GM21723 (cell line): Measurements from ENCODE around the gene PLAU.
A peak's percentile ranks its signal among the peaks of the same experiment; 100 is the strongest.

Source experiments
- ATAC-seq: cut with Tn5 transposase; IDR thresholded peaks from one replicate; pipeline ENCODE4 v1.9.1; 2021; ENCODE audit warnings: mild to moderate bottlenecking, moderate library complexity; ENCODE audit not compliant: unreplicated experiment

The PLAU gene

DNA sequence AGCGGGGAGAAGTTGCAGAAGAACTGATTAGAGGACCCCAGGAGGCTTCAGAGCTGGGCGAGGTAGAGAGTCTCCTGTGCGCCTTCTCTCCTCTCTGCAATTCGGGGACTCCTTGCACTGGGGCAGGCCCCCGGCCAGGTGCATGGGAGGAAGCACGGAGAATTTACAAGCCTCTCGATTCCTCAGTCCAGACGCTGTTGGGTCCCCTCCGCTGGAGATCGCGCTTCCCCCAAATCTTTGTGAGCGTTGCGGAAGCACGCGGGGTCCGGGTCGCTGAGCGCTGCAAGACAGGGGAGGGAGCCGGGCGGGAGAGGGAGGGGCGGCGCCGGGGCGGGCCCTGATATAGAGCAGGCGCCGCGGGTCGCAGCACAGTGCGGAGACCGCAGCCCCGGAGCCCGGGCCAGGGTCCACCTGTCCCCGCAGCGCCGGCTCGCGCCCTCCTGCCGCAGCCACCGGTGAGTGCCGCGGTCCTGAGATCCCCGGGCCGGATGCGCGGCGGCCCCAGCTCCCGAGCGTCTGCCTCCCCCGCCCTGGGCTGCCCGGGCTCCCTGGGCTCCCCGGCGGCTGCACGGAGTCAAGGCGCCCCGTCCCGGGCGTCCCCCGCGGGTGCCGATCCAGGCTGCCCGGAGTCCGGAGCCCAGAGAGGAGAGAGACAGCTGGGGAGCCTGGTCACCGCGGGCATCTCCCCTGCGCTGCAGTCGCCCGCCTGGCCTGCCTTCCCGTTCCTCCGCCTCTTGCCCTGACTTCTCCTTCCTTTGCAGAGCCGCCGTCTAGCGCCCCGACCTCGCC is at the start of gene PLAU:
Gene PLAU, plus strand, starts transcription at position 369 of the 789 bp plus-strand sequence. CDS start 424 bp downstream, outside the sequence.
- ATAC-seq = peak; percentile 44

DNA sequence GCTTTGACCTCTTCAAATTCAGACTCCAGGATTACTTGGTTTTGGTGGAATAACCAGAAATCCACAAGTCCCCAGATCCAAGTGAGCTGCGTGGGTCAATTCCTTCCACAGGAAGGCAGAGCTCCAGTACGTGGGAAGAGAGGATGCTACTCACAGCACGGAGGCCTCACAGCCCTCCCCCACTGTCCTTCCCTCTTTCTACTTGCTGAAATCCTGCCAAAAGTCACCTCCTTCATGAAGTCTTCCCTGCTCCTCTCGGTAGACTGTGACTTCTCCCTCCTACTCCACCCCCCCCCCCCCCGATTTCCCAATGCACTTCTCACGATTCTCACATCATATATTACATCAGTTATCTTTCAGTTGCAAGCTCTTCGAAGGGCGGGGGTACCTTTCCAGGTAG is 48.9 kb upstream of the PLAU start:
- ATAC-seq = no peak

DNA sequence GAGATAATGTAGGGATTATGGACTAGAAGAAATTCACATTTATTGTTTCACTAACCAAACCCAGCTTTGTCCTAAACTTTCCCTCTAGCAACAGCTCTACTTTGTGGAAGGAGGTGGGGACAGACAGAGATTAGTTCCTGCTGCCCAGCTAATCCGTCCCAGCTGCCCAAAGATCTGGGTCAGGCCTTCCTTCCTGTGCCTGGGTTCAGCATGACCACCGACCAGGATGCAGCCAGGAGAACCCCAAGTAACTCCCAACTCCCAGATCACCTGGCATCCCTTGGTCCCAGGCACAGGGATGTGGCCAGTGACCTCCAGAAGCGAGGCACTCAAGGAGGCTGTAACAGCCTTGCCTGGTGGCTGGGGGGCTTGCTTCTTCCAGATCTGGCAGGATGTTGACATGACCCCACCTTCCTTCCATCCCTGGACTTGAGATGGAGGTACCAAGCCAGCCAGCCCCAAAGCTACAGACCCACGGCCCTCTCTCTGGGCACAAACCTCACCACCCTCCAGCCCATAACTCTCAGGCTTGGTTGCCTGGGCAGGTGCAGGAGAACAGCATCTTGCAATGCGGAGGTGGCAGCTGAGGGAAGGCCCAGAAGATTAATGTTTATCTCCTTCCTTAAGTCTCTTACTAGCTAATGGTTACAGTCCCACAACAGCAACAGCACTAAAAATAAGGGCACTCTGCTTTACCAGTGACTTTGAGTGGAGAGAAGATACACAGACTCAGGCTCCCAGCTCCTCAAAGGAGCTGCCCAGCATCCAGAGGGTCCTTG is 47.7 kb upstream of the PLAU start:
- no peak for ATAC-seq

DNA sequence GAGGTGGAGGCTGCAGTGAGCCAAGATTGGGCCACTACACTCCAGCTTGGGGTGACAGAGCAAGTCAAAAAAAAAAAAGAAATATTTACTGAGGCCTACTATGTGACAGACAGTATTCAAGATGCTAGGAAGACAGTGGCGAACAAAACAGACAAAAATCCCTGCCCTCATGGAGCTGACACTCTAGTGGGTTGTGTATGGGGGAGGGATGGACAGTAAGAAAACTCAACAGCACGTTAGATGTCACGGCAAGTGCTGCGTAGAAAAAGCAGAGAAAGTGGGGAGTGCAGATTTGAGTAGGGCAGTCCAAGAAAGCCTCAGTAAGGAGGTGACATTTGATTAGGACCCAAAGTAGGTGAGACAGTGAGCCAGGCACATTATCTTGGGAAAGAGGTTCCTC is 46.7 kb upstream of the PLAU start:
- ATAC-seq = no peak

- ATAC-seq = no peak
Measured at GRCh38 chr10:73865107-73865458, 45.8 kb upstream of the PLAU start.

DNA sequence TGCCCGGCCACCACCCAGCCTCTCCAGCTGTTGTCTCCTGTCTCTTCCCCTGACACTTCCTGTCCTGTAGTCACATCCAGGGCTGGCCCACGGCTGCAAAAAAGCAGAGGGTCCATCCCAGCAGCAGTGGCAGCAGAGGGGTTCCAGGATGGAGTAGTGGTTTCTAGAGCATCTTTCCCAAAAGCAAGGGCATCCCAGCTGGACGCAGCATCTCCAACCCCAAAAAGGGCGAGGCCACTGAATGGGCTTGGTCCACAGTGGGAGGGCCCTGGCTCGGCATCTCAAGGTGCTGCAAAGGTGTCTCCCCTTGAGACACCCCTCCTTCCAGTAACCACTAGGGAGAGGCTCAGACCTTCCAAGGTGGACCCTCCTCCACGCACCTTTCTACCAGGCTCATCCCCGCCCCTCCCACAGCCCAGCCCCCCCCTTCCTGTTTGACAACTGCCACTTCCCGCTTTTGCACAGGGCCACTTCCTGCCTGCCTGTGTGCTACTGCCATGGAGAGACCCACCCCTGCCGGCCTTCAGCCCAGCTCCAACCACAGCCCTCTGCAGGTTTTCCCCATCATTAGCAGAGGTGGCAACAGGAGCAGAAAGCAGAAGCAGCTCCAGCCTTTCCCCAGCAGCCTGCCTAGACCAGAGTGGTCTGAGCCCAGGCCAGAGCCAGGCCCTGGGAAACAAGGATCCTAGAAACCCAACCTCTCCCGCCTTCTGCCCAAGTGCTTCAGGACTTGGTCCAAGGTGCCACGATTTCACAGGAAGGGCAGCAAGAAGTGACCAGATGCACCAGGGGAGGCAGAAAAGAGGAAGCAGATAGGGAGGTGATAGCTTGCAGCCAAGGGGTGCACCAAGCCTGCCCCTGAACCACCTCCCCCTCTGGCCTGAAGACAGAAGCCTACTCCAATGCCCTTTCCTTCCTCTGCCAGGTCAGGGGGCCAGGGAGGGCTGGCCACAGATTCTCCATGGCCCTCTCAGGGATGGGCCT is 45.2 kb upstream of the PLAU start:
- peak; percentile 81 for ATAC-seq

DNA sequence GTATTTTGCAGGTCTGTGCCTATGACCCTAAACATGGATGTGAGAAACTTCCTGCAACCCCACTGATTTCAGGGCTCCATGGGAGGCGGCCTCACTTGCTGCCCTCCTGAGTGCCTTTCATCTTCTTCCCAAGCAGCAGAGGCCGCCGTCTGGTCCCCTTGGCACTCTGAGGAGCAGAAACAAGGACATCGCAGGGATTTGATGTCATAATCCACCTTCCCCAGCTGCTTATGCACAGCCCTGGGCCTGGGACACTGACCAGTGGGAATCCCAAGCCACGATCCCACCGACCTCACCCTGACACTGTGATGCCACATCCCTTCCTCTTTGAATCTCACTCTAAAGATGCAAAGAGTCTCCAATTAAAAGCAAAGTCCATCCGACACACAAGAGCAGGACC is 44.3 kb upstream of the PLAU start:
- ATAC-seq = no peak

DNA sequence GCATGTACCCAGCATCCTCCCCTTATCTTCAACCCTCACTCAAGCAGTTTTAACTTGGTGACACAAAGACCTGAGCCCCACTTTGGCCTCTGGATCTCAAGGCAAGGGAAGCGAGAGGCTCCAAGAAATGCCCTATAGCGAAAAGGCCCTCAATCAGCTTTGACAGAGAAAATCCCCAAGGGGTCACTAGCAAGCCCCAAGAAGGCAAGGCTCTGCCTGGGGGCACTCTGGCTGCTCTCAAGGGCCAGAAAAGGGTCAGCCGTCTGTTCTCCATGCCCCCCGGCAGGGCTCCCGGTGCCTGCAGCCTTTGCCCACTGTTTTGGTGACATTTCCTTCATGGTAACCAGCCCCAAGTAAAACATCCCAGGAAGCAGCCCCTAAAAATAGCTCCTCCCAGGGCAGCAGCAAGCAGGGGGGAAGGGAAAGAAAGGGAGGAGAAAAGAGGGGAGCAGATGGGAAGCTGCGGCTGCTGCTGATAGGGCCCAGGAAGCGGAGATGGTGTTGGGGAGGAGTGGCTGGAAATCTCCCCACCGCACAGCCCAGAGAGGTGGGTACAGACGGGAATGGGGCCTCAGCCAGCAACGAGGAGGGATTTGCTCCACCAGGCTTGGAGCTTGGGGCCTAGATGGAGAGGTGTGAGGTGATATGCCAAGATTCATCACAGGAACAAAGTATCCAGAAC is 43.7 kb upstream of the PLAU start:
- no peak for ATAC-seq

- no peak for ATAC-seq
Measured at GRCh38 chr10:73867871-73868631, 42.9 kb upstream of the PLAU start.

GRCh38 chr10:73868655-73869195 is 42.2 kb upstream of the PLAU start:
- no peak for ATAC-seq

DNA sequence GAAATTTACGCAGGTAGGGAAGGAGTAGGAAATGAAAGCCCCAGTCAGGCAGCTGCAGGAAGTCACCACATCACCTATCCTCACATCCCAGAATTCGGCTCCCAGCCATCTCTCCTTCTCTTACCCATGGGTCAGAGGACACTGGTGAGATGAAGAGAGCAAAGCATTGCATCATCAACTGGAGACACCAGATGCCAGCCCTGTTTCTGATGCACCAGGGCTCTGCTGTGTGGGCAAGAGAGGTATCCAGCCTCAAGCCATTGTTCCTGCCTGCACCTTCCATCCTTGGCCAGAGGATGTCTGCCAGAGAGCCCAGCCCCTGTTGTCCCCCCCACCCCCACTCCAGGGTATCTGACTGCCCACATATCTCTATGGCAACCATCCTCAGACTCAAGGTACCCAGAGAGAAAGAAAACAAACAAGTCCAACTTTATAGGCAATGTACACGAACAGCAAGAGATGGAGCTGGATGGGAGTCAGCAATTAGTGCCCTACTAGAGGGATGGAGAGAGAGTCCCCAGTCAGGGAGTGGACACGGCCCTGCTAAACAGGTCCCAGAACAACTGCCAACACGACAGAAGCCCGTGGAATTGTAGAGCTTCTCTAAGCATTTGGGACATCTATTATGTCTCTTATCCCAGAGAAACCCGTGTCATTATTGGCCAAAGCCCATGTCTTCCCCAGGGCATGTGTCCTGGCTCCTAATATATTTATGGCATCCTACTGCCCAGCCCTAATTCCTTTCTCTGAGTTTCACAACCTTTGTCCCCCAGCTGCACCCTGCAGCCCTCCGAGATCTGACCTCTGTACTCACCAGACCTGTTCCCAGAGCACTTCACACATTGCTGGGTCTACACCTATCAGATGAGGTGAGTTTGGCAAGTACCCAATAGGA is 39.4 kb upstream of the PLAU start:
- no peak for ATAC-seq

DNA sequence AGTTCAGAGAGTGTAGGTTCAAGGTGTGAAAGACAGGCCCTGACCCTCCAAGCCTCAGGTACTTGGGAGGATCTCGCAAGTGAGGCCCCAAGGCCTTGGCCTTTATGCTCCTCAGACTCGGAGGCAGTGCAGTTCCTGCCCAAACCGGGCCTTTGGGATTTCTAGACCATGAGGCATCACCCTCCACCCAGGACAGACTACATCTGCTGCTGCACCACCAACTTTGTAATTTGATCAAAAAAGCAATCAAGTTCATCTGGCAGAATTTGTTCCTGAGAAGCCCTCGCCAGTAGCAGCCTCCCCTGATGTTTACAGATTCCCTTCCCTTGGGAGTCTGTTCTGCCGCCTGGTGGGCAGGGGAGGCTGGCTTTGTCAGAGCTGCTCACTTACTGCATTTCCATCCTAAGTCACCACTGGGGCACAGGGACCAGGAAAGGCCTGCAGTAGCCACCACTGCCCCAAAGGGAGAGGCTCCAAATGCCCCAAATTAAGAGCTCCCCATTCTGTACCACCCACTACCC is 38.7 kb upstream of the PLAU start:
- ATAC-seq = no peak

DNA sequence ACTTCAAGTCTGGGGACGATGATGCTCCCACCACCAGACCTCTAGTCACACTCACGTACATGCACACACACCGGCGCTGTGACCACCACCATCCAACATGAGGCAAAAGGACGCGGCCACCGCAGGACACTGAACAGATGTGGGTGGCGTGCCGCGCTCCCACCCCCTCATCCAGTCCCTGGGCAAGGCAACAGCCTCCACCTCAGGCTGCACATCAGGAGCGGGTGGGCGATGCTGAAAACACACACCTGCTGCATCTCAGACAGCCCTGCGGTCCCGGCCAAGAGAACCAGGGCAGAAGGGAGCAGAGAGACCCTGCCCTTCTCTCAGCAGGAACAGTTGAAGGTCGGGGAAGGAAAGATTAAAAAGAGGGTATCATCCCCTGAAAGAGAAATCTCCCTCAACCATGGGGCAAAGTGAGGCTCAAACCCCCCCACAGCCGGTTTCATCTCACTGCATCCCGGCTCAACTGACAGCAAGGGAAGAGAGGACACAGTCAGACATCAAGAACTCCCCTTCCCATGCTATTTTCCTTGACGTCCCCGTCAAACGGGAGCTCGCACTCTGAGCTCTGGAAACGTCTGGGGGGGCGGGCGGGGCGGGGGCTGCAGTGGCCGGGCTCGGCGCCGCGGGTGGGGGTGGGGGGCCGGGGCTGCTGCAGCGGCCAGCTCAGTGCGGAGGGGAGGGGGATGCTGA is 37.6 kb upstream of the PLAU start:
- no peak for ATAC-seq

DNA sequence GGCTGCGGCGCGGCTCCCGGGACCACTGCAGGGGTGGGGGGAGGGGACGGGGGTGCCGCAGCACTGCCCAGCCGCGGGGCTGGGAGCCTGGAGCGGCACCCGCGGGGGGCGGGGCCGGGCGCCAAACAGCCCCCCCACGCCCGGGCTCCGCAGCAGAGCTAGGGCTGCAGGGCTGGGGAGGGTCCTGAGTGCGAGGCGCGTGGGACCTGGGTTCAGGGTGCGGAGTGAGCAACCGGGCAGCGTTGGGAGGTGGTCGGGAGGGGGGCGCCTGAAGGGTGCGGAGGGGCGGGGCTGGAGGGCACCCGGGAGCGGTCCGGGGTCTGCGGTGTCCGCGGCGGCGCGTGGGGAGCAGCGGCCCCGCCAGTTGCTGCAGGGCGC is 37.1 kb upstream of the PLAU start:
- no peak for ATAC-seq

- peak; percentile 84 for ATAC-seq
Measured at GRCh38 chr10:73874267-73875138, 36.4 kb upstream of the PLAU start, which contains the start of gene CAMK2G. Gene CAMK2G, minus strand, starts transcription at chr10:73874555. Its CDS starts 94 bp downstream, at chr10:73874461.

- peak; percentile 19 for ATAC-seq
Measured at GRCh38 chr10:73875139-73875475, 35.8 kb upstream of the PLAU start.

DNA sequence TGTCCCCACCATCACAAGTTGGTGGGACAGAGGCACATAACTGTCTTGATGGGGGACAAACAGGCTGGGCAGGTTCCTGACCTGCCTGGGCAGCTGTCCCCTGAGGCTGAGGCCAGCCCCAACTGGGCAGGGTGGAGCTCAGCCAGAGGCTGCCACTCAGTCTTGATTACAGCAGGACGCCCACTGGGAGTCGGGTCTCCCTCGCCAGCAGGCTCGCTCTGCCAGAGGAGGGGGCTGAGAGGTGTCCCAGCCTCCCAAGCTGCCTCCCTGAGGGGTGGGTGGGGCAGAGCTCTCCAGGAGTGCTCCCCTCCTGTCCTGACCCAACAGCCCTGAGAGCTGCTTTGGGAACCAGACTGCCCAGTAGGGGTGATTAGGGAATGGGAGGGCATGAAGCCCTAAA is 34.8 kb upstream of the PLAU start:
- ATAC-seq = no peak
